Neural cell (in vitro differentiated cells): ENCODE data around the gene PSMD3. TPM values are rescaled to one million over a fixed set of nuclear protein-coding genes. Genes with fewer than 3 reads are reported as not detected.

Experiments used
- H2AFZ ChIP-seq: fragments of 200-600, 300-800 bp; sonication (generic), shearing (Covaris generic); 2 replicates; pipeline ENCODE4 v1.6.0; 2014; ENCODE audit warnings: low read depth, mild to moderate bottlenecking, antibody characterized with exemption, low read length, moderate library complexity
- H3F3A ChIP-seq: fragments of 200-600 bp; shearing (Covaris generic); 2 replicates; pipeline ENCODE4 v1.6.1; 2016; ENCODE audit warnings: mild to moderate bottlenecking, moderate library complexity, mixed read lengths, antibody characterized with exemption, low read length; ENCODE audit not compliant: insufficient read depth, poor library complexity, severe bottlenecking
- H3K27ac ChIP-seq: fragments of 200-600, 300-800 bp; sonication (generic), shearing (Covaris generic); 2 replicates; pipeline ENCODE4 v1.5.1; 2014; ENCODE audit warnings: mild to moderate bottlenecking, low read length, moderate library complexity
- H3K27me3 ChIP-seq: fragments of 300-800, 200-600 bp; sonication (generic), shearing (Covaris generic); 2 replicates; pipeline ENCODE4 v1.6.0; 2014; ENCODE audit warnings: mild to moderate bottlenecking, low read depth, low read length, moderate library complexity; ENCODE audit not compliant: insufficient read depth
- H3K36me3 ChIP-seq: fragments of 300-800, 200-600 bp; sonication (generic), shearing (Covaris generic); 2 replicates; pipeline ENCODE4 v1.5.1; 2014; ENCODE audit warnings: mild to moderate bottlenecking, antibody characterized with exemption, low read length, moderate library complexity; ENCODE audit not compliant: insufficient read depth
- H3K4me2 ChIP-seq: fragments of 300-800, 200-600 bp; sonication (generic), shearing (Covaris generic); 2 replicates; pipeline ENCODE4 v1.6.0; 2014; ENCODE audit warnings: mild to moderate bottlenecking, low read length
- H3K4me3 ChIP-seq: fragments of 300-800, 200-600 bp; sonication (generic), shearing (Covaris generic); 2 replicates; pipeline ENCODE4 v1.5.1; 2014; ENCODE audit warnings: mild to moderate bottlenecking, low read length, moderate library complexity
- H3K79me2 ChIP-seq: fragments of 200-600 bp; shearing (Covaris generic); replicated peaks from 2 replicates; pipeline ENCODE4 v1.6.0; 2014; ENCODE audit warnings: mild to moderate bottlenecking, low read length, moderate library complexity; ENCODE audit not compliant: insufficient read depth
- H3K9ac ChIP-seq: fragments of 300-800, 200-600 bp; sonication (generic), shearing (Covaris generic); 2 replicates; pipeline ENCODE4 v1.6.1; 2016; ENCODE audit warnings: mild to moderate bottlenecking, low read length, mixed read lengths
- H3K9me2 ChIP-seq: fragments of 200-600 bp; shearing (Covaris generic); 2 replicates; pipeline ENCODE4 v1.6.1; 2016; ENCODE audit warnings: mild to moderate bottlenecking, low read length, mixed read lengths; ENCODE audit not compliant: insufficient read depth
- H3K9me3 ChIP-seq: fragments of 200-600, 300-800 bp; sonication (generic), shearing (Covaris generic); 2 replicates; pipeline ENCODE4 v1.6.1; 2016; ENCODE audit warnings: mild to moderate bottlenecking, mixed run types, low read length, moderate library complexity, mixed read lengths
- H4K20me1 ChIP-seq: fragments of 200-600 bp; shearing (Covaris generic); 2 replicates; pipeline ENCODE4 v1.6.1; 2016; ENCODE audit warnings: mild to moderate bottlenecking, mixed run types; ENCODE audit not compliant: insufficient read depth
- CTCF ChIP-seq: fragments of 450-650 bp; IDR thresholded peaks from 2 replicates; pipeline ENCODE4 v1.5.1; 2014; ENCODE audit warnings: antibody characterized with exemption, mild to moderate bottlenecking, moderate library complexity; ENCODE audit not compliant: poor library complexity, severe bottlenecking
- EP300 ChIP-seq: fragments of 450-650 bp; conservative IDR thresholded peaks from 2 replicates; pipeline ENCODE4 v1.6.1; 2014; ENCODE audit warnings: antibody characterized with exemption, mild to moderate bottlenecking, moderate library complexity; ENCODE audit not compliant: poor library complexity, severe bottlenecking
- EZH2 ChIP-seq: fragments of 200-600, 300-800 bp; shearing (Covaris generic), sonication (generic); IDR thresholded peaks from 2 replicates; pipeline ENCODE4 v1.6.1; 2014; ENCODE audit warnings: antibody characterized with exemption, low read length, borderline replicate concordance, mild to moderate bottlenecking; ENCODE audit not compliant: insufficient read depth, poor library complexity, severe bottlenecking
- MXI1 ChIP-seq: fragments of 450-650 bp; conservative IDR thresholded peaks from 2 replicates; pipeline ENCODE4 v1.6.1; 2014; ENCODE audit warnings: antibody characterized with exemption, mild to moderate bottlenecking; ENCODE audit not compliant: poor library complexity, severe bottlenecking
- POLR2AphosphoS5 ChIP-seq: IDR thresholded peaks from 2 replicates; pipeline ENCODE4 v1.6.1; 2012
- RAD21 ChIP-seq: fragments of 450-650 bp; conservative IDR thresholded peaks from 2 replicates; pipeline ENCODE4 v1.6.1; 2014; ENCODE audit warnings: antibody characterized with exemption, mild to moderate bottlenecking, moderate library complexity
- REST ChIP-seq: IDR thresholded peaks from 2 replicates; pipeline ENCODE4 v1.6.1; 2012; ENCODE audit warnings: borderline replicate concordance
- SMC3 ChIP-seq: fragments of 450-650 bp; conservative IDR thresholded peaks from 2 replicates; pipeline ENCODE4 v1.6.1; 2014; ENCODE audit warnings: antibody characterized with exemption, mild to moderate bottlenecking, moderate library complexity; ENCODE audit not compliant: poor library complexity
- TAF1 ChIP-seq: IDR thresholded peaks from 2 replicates; pipeline ENCODE4 v1.6.1; 2012; ENCODE audit warnings: low read depth
- polyA plus RNA-seq: library from polyadenylated mRNA; depleted of rRNA; stranded (reverse); fragments of >200 nt; gene quantifications from 2 replicates; pipeline ENCODE4 v1.2.3, GENCODE V29; 2014

The PSMD3 gene
- polyA plus RNA-seq, 1 donor from 2014 or later = 117 TPM

GRCh38 chr17:40004072-40004471 lies 23.5 kb downstream of the PSMD3 start:
- Histone ChIP-seq H4K20me1 (no peaks in the 10 kb centered on the region), H2AFZ (no peak overlapping the region), H3K79me2 (no peaks in the 10 kb centered on the region), H3K27me3 (no peaks in the 10 kb centered on the region), H3K36me3 (no peaks in the 10 kb centered on the region), H3K9me3 (no peaks in the 10 kb centered on the region), H3K9me2 (no peaks in the 10 kb centered on the region), H3F3A (no peaks in the 10 kb centered on the region), H3K4me3 (no peak overlapping the region), H3K4me2 (no peak overlapping the region), H3K27ac (no peak overlapping the region), H3K9ac (no peak overlapping the region)
- no peak for TF ChIP-seq MXI1
- no peak for TF ChIP-seq POLR2AphosphoS5
- TF ChIP-seq REST = no peak
- no peak for TF ChIP-seq TAF1
- TF ChIP-seq SMC3 = no peak
- no peak for TF ChIP-seq EZH2
- no peak for TF ChIP-seq RAD21
- no peak for TF ChIP-seq EP300
- TF ChIP-seq CTCF = no peak

- H3K79me2 ChIP-seq = no peaks in the 10 kb centered on the region
Measured at GRCh38 chr17:40004712-40005111, 24.1 kb downstream of the PSMD3 start.

More at GRCh38 chr17:40004712-40005111, 24.1 kb downstream of the PSMD3 start:
- Histone ChIP-seq H3K4me3 (no peak overlapping the region), H3K36me3 (no peaks in the 10 kb centered on the region), H4K20me1 (no peaks in the 10 kb centered on the region), H3K27ac (no peak overlapping the region), H3K4me2 (no peak overlapping the region), H3K9me3 (no peaks in the 10 kb centered on the region), H3K9me2 (no peaks in the 10 kb centered on the region), H3K27me3 (no peaks in the 10 kb centered on the region), H2AFZ (no peak overlapping the region), H3F3A (no peaks in the 10 kb centered on the region), H3K9ac (no peak overlapping the region)
- TF ChIP-seq RAD21 = no peak
- TF ChIP-seq EZH2 = no peak
- no peak for TF ChIP-seq REST
- no peak for TF ChIP-seq SMC3
- no peak for TF ChIP-seq TAF1
- TF ChIP-seq EP300 = no peak
- TF ChIP-seq MXI1 = no peak
- no peak for TF ChIP-seq POLR2AphosphoS5
- no peak for TF ChIP-seq CTCF
